A204.1 (cell line): ENCODE data around the gene NKTR.
"Not testable (repeated sequence)": the region's sequence is repeated elsewhere in the genome, so short reads cannot be mapped to it uniquely, and the experiment has no call there.

Experiments
- FAIRE-seq: peaks from 2 replicates; lab custom pipeline; 2012; peaks lifted over from hg19 to GRCh38; lab: Jason Lieb, UNC

NKTR gene

GRCh38 chr3:42600111-42600957 is at the start of gene NKTR:
Gene NKTR (plus strand): TSS chr3:42600686. CDS start chr3:42601007, 321 bp downstream.
- FAIRE-seq = peak; percentile 97

DNA sequence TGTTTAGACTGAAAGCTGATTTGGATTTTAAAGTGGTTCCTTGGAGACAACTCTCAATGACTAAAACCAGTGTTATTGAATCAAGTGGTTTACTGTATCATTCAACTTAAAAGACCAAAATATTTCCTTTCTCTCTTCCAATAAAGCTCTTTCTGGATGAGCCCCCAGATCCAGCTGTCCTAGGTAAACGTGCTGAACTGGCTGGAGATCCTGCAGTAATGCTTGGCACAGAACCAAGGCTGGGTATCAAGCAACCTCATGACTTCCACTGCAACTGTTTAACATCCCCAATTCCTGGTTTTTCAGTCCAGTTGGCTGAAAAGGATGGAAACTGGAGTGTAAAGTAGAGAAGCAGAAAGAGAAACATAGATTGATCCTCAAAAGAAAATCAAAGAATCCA is 47.7 kb upstream of the NKTR start:
- FAIRE-seq = no peak

DNA sequence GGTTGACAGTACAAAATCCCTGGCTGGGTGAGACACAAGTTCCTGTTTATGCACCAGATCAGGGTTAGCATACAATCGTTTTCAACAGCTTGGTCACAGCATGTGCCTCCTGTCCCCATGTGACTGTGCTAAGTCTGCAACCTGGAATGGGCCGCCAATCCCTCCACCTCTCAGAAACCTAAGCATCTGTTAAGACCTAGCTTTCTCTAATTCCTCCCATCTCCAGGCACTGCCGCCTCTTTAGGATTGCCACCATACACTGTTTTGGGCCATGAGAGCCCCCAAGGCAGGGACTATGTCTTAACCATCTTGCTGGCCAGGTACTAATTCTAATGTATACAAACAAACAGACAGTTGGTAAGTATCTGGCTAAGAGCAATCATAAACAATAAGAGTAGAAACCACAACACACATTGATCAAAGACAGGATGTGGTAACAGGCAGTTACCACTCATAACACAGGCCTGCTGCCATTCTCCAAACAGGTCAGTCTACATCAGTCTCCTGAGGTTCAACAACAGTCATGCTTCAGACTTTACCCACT is 44.3 kb upstream of the NKTR start:
- no peak for FAIRE-seq

- not testable (repeated sequence) for FAIRE-seq
Measured at GRCh38 chr3:42556817-42557216, 43.7 kb upstream of the NKTR start.

GRCh38 chr3:42557854-42558253 is 42.6 kb upstream of the NKTR start:
- no peak for FAIRE-seq

GRCh38 chr3:42562047-42562907 is 38.2 kb upstream of the NKTR start:
- FAIRE-seq = no peak

DNA sequence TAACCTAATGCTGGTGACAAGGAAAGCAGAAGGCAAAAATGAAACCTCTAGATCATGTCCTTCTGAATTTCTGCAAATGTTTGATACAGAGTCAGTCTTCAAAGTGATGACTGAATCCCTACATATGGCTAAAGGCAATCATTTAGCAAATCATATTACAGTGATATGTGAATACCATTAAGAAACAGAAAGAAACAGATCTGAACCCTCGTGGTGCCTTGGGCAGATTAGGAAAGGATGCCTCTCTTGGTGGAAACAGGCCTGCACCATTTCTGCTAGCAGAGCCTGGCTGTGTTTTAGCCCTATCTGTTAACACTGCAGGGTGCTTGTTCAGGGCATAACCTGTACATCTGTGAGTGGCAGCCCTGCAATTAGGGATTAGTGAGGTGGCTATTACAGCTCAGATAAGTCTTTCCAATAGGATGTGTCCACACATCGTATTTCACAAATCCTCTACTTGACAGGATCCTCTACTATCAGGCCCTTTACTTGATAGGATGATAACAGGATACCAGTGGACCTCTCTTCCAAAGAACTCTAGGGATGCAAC is 30.8 kb upstream of the NKTR start:
- no peak for FAIRE-seq

DNA sequence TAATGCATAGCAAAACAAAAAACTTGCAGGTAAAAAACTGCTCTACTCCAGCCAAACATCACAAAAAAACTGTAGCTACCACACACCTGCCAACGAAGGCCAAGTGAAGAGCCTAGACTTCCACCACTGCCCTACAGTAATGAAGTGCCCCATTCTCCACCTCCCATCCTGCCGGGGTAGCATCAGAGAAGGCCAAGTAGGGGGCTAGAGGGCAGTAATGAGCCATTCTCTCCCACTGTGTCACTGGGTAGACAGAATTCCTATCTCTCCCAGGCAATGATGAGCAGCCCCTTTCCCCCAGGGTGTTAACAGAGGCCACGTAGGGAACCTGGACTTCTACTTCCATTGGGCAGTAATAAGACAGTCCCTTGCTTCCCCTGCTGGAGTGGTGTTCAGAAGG is 28.2 kb upstream of the NKTR start:
- no peak for FAIRE-seq

- no peak for FAIRE-seq
Measured at GRCh38 chr3:42575137-42575741, 25.2 kb upstream of the NKTR start.

GRCh38 chr3:42578054-42578453 is 22.4 kb upstream of the NKTR start:
- no peak for FAIRE-seq

- FAIRE-seq = not testable (repeated sequence)
Measured at GRCh38 chr3:42579346-42579745, 21.1 kb upstream of the NKTR start.

GRCh38 chr3:42581400-42581708 is 19.1 kb upstream of the NKTR start:
- no peak for FAIRE-seq

DNA sequence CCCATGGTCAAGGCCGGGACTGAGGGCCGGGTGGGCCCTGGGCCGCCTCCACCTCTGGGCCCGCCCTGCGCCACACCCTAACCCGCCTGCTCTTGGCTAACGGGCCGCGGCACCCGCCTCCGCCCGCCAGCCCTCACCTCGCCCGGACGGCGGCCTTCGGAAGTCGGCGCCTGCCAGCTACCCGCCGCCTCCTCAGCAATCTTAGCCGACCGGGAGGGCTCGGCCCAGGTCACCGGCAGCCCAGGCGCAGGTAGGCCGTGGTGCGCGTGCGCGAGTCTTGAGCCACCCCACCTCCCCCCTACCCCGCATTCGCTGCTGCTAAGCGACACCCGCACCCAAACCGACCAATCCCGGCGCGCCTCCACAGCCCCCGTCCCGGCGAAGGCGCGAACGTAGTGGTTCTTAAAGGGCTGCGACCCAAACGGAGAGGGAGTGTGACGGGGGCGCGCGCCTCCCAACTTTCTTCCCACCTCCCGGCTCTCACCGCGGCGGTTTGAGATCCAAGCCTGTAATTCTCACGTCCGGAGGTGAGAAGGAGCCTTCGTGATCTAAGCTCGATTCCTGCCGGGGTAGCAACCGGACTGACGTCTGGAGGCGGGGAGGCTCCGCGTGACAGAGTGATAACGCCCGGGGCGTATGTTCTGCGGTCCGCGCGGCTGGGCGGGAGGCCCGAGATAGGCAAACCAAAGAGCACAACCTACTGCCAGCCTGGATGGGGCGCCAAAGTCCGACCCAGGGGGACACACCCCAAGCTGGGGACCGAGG is 18.6 kb upstream of the NKTR start, which contains the start of gene SEC22C:
TSS of gene SEC22C (minus strand) at position 259 of the 765 bp plus-strand sequence. CDS start 12,921 bp downstream, outside the sequence.
- FAIRE-seq = no peak

GRCh38 chr3:42582474-42583070 is 17.9 kb upstream of the NKTR start:
- no peak for FAIRE-seq

- no peak for FAIRE-seq
Measured at GRCh38 chr3:42588625-42589024, 11.9 kb upstream of the NKTR start.

DNA sequence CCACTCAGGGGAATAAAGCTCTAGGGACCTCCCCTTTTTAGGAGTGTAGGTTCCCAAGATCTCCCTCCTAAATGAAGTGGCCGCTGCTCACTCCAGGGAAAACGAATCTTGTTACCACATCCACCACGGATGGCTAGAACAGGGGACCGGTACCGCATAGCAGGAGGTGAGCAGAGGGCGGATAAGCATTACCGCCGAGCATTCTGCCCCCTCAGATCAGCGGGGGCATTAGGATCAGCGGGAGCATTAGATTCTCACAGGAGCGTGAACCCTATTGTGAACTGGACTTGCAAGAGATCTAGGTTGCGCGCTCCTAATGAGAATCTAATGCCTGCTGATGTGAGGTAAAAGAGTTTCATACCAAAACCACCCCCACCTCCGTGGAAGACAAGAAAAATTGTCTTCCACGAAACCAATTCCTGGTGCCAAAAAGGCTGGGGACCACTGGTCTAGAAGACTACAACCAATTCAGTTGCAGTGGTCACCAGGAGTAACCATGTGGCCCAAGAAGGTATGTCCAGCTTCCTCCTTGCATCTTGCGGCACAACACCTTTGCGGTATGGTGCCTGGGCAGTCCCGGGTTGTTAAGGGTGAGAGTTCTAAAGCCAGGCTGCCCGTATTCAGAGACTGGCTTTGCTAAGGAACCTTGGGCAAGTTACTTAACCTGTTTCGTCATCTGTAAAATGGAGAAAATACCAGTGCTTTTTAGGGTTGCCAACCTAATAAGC is 10.9 kb upstream of the NKTR start:
- no peak for FAIRE-seq

DNA sequence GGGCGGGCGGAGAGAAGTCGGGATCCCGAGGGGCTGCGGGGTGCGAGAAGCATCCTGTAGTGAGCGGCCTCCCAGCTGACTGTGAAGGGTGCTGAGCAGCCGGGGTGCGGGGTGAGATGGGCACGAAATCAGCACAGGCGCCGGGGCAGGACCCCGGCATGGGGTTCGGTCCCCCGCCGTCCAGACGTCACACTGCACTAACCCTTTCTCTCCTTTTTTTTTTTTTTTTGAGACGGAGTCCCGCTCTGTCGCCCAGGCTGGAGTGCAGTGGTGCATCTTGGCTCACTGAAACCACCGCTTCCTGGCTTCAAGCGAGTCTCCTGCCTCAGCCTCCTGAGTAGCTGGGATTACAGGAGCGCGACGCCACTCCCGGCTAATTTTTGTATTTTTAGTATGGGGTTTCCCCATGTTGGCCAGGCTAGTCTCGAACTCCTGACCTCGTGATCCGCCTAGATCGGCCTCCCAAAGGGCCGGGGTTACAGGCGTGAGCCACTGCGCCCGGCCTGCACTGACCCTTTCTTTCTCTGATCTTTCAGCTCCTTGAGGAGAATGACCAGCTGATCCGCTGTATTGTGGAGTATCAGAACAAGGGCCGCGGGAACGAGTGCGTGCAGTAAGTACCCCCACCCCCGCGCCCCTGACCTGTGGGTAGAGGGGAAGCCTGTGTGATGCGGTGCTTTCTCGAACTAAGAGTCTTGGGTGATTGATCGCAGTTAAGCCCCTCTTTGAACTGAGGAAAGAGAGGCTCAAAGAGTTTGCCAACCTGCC is 9.3 kb upstream of the NKTR start:
- FAIRE-seq = no peak

DNA sequence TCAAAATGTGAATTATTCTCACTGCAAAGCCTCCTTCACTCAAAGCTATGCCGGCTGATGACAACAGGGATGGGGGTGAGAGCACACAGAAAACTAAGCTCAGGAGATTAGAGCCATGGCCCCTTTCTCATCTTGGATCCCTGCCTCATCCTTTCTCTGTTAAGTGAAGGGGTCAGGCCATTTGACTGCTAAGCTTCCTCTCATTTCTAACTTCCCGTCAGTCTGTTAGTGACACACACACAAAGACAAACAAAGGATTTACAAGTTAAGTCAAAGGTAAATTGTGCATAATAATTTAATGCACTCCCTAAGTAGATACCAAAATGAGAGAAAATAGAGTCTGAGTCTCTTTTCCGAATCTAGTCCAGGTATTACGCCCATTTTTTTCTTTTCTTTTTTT is 8.7 kb upstream of the NKTR start:
- no peak for FAIRE-seq

DNA sequence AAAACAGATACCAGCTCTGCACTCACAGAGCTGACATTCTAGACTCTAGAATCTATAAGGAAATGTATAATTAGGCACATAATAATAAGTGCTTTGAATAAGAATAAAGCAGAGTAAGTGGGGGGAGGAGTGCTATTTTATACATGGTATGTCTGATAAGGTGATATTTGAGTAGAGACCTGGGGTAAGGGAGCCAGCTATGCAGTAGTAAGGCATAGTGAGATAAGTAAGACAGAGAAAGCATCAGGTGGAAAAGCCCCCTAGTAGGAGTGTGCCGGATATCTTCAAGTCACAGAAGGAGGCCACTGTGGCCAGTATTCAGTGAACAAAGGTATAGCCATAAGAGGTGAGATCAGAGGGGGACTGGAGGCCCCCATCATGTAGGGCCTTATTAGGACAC is 6.9 kb upstream of the NKTR start:
- FAIRE-seq = no peak

DNA sequence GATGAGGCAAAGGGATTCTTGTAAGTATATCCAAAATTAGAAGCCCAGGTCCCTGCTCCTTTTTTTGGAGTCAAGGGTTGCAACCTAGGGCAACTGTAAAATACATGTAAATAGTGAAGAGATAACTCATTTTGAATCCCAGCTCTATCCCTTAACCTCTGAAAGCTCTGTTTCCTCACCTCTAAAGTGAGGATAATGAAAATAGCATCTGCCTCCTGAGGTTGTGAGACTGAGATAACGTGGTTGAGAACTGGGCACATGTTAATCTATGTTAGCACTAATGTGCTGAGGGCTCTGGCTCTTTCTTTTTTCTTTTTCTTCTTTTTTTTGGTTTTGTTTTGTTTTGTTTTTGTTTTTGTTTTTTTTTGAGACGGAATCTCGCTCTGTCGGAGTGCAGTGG is 4.8 kb upstream of the NKTR start:
- FAIRE-seq = no peak
